Smooth muscle cell (in vitro differentiated cells): ENCODE data around the gene STX1A. TPM values are rescaled to one million over a fixed set of nuclear protein-coding genes. Genes with fewer than 3 reads are reported as not detected.

ENCODE experiments used
- DNase-seq: peaks from one replicate; lab custom pipeline; 2025; ENCODE audit not compliant: unreplicated experiment; lab: John Stamatoyannopoulos, UW
- H2AFZ ChIP-seq: fragments of 200-600 bp; sonication (generic); 2 replicates; pipeline ENCODE4 v1.6.0; 2016; ENCODE audit warnings: antibody characterized with exemption, low read depth, mild to moderate bottlenecking
- H3F3A ChIP-seq: fragments of 200-600 bp; sonication (generic); 2 replicates; pipeline ENCODE4 v1.6.0; 2017; ENCODE audit warnings: antibody characterized with exemption, low read depth
- H3K27ac ChIP-seq: fragments of 200-600 bp; sonication (generic); 2 replicates; pipeline ENCODE4 v1.5.1; 2016; ENCODE audit warnings: low read depth, mild to moderate bottlenecking
- H3K27me3 ChIP-seq: fragments of 200-600 bp; sonication (generic); 2 replicates; pipeline ENCODE4 v1.6.1; 2016; ENCODE audit warnings: low read depth, mild to moderate bottlenecking
- H3K36me3 ChIP-seq: fragments of 200-600 bp; sonication (generic); 2 replicates; pipeline ENCODE4 v1.5.1; 2016; ENCODE audit warnings: low read depth
- H3K4me1 ChIP-seq: fragments of 200-600 bp; sonication (generic); 2 replicates; pipeline ENCODE4 v1.5.1; 2016; ENCODE audit warnings: low read depth
- H3K4me2 ChIP-seq: fragments of 200-600 bp; sonication (generic); 2 replicates; pipeline ENCODE4 v1.6.0; 2016; ENCODE audit warnings: mild to moderate bottlenecking
- H3K4me3 ChIP-seq: fragments of 200-600 bp; sonication (generic); 2 replicates; pipeline ENCODE4 v1.5.1; 2016; ENCODE audit warnings: mild to moderate bottlenecking
- H3K79me2 ChIP-seq: fragments of 200-600 bp; sonication (generic); 2 replicates; pipeline ENCODE4 v1.6.0; 2016; ENCODE audit warnings: low read depth, mild to moderate bottlenecking
- H3K9ac ChIP-seq: fragments of 200-600 bp; sonication (generic); 2 replicates; pipeline ENCODE4 v1.6.0; 2016; ENCODE audit warnings: low read depth
- H3K9me3 ChIP-seq: fragments of 200-600 bp; sonication (generic); replicated peaks from 2 replicates; pipeline ENCODE4 v1.5.1; 2016; ENCODE audit warnings: low read depth
- H4K20me1 ChIP-seq: fragments of 200-600 bp; sonication (generic); 2 replicates; pipeline ENCODE4 v1.6.0; 2016; ENCODE audit warnings: low read depth
- CTCF ChIP-seq: fragments of 200-600 bp; sonication (generic); IDR thresholded peaks from 2 replicates; pipeline ENCODE4 v1.5.1; 2017; ENCODE audit warnings: borderline replicate concordance, mild to moderate bottlenecking, antibody characterized with exemption; ENCODE audit not compliant: insufficient read depth, poor library complexity, severe bottlenecking
- WGBS: methylation state at CpG from one replicate; pipeline ENCODE4 v1.1.7; 2016; ENCODE audit warnings: low lambda C conversion rate; 5-methylcytosine and 5-hydroxymethylcytosine counted together
- polyA plus RNA-seq: library from polyadenylated mRNA; unstranded; fragments of >200 nt; fragmentation: Nextera tagmentation; extraction: Ambion mirVana; gene quantifications from 2 replicates; pipeline ENCODE4 v1.2.1, GENCODE V29; 2016
- total RNA-seq: library from RNA; depleted of rRNA; stranded (reverse); fragments of >200 nt; gene quantifications from 2 replicates; pipeline ENCODE4 v1.2.3, GENCODE V29; 2014

The STX1A gene
- total and polyA plus RNA-seq, 2 experiments from 2014 or later = 7.5 to 14.3 TPM

- 97% methylated on average over 16 of the region's 16 CpGs for whole genome bisulfite sequencing
- peaks cover 35% of the 10 kb centered on the region for H3K79me2 ChIP-seq
- no peak overlapping the region for H3K9ac ChIP-seq
Observed at GRCh38 chr7:73708961-73709549, 10.4 kb downstream of the STX1A start.

GRCh38 chr7:73707045-73707631 lies 12.3 kb downstream of the STX1A start:
- no peaks in the 10 kb centered on the region for H3K27me3 ChIP-seq
- H4K20me1 ChIP-seq = peaks cover 85% of the 10 kb centered on the region
- no peak overlapping the region for H2AFZ ChIP-seq
- WGBS = 95% methylated on average over 15 of the region's 15 CpGs
- no peaks in the 10 kb centered on the region for H3F3A ChIP-seq
- TF ChIP-seq CTCF = no peak
- peaks cover 18% of the 10 kb centered on the region for H3K79me2 ChIP-seq
- H3K36me3 ChIP-seq = no peaks in the 10 kb centered on the region
- no peak overlapping the region for H3K27ac ChIP-seq
- H3K9me3 ChIP-seq = no peaks in the 10 kb centered on the region
- H3K4me1 ChIP-seq = no peaks in the 10 kb centered on the region
- DNase-seq = no peak
- H3K4me3 ChIP-seq = no peak overlapping the region
- H3K4me2 ChIP-seq = no peak overlapping the region
- H3K9ac ChIP-seq = no peak overlapping the region

More at GRCh38 chr7:73708961-73709549, 10.4 kb downstream of the STX1A start:
- Histone ChIP-seq H2AFZ (no peak overlapping the region), H4K20me1 (peaks cover 96% of the 10 kb centered on the region), H3K27me3 (no peaks in the 10 kb centered on the region), H3K36me3 (no peaks in the 10 kb centered on the region), H3F3A (no peaks in the 10 kb centered on the region), H3K9me3 (no peaks in the 10 kb centered on the region), H3K4me2 (no peak overlapping the region), H3K27ac (no peak overlapping the region), H3K4me1 (no peaks in the 10 kb centered on the region), H3K4me3 (no peak overlapping the region)
- TF ChIP-seq CTCF = no peak
- DNase-seq = no peak

- Histone ChIP-seq H3K36me3 (no peaks in the 10 kb centered on the region), H2AFZ (no peak overlapping the region), H4K20me1 (peaks cover 78% of the 10 kb centered on the region), H3K4me1 (no peaks in the 10 kb centered on the region), H3F3A (no peaks in the 10 kb centered on the region), H3K27me3 (no peaks in the 10 kb centered on the region), H3K4me2 (no peak overlapping the region), H3K4me3 (no peak overlapping the region), H3K27ac (no peak overlapping the region), H3K9ac (no peak overlapping the region), H3K79me2 (peaks cover 13% of the 10 kb centered on the region), H3K9me3 (no peaks in the 10 kb centered on the region)
- 92% methylated on average over 17 of the region's 25 CpGs for WGBS
- no peak for TF ChIP-seq CTCF
- DNase-seq = no peak
Observed at GRCh38 chr7:73706126-73707044, 13.1 kb downstream of the STX1A start.
